Measurements from ENCODE around the gene CNMD.

- TF ChIP-seq POLR2A (IDR thresholded peaks at IDR 0.05; ENCODE audit: low read length) (no peak), GATA1 (IDR thresholded peaks at IDR 0.05; ENCODE audit: low read depth, low read length) (no peak)
Measured at GRCh38 chr13:52701728-52702465, 37.7 kb downstream of the CNMD start.

All from erythroblast (primary cell).